CD4-positive, alpha-beta T cell treated with Interleukin-12 subunit alpha and Interleukin-12 subunit beta, for 1 hour (primary cell): Measurements from ENCODE around the gene MAPK8IP3.
A peak's percentile ranks its signal among the peaks of the same experiment; 100 is the strongest.

ENCODE experiments used
- DNase-seq: peaks from one replicate; pipeline ENCODE4 v3.0.0-alpha.2; 2020

MAPK8IP3 gene

DNA sequence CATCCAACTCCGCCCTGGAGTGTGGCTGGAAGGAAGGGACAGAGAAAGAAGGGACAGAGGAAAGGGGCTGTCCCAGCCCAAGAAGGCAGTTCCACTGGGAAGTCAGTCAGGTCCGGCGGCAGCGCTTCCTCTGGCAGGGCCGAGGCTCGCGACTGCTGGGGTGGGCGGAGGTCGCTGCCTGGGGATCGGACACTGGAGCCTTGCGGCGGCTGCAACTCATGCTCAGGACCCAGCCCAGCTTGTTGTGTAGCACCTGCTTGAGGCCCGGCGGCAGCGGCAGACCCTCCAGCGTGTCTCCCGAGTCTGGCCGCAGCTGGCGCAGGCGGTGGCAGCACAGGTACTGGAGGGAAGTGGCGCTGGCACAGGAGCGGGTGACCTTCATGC, 71.0 kb downstream of the MAPK8IP3 start:
- DNase-seq = no peak

DNA sequence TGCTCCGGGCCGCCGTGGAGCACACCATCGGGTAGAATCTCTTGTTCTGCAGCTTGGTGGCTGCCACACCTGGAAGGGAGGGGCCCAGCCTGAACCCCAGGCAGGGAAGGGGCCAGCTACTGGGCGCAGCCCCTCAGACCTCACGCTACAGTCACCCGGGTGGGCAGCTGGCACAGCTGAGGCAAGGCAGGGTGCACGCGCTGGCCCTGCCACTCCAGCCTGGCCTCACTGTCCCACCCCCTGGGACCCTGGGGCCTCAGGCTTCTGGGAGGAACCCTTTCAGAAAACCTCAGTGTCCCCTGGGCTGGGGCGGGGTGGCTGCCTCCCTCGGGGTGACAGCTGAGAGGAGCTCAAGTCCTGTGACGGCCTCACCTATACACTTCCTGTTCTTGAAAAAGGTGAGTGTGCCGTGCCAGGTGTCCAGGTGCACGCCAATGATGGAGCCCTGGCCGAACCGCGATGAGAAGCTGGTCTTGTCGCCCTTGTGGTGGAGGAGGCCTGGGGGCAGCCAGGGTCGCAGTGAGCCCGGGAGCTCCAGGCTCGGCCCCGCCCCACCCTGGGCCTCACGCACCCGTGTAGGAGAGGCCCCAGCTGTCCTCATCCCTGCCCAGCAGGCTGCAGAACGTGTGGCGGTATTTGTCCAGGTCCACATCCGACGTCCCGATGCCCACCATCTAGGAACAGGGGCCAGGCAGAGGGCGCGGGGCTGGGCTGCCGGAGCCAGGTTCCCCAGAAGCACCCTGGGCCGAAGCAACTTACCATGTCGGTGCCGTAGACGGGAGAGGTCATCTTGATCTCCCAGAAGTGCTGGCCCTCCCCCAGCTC, 71.6 kb downstream of the MAPK8IP3 start:
- DNase-seq = no peak

DNA sequence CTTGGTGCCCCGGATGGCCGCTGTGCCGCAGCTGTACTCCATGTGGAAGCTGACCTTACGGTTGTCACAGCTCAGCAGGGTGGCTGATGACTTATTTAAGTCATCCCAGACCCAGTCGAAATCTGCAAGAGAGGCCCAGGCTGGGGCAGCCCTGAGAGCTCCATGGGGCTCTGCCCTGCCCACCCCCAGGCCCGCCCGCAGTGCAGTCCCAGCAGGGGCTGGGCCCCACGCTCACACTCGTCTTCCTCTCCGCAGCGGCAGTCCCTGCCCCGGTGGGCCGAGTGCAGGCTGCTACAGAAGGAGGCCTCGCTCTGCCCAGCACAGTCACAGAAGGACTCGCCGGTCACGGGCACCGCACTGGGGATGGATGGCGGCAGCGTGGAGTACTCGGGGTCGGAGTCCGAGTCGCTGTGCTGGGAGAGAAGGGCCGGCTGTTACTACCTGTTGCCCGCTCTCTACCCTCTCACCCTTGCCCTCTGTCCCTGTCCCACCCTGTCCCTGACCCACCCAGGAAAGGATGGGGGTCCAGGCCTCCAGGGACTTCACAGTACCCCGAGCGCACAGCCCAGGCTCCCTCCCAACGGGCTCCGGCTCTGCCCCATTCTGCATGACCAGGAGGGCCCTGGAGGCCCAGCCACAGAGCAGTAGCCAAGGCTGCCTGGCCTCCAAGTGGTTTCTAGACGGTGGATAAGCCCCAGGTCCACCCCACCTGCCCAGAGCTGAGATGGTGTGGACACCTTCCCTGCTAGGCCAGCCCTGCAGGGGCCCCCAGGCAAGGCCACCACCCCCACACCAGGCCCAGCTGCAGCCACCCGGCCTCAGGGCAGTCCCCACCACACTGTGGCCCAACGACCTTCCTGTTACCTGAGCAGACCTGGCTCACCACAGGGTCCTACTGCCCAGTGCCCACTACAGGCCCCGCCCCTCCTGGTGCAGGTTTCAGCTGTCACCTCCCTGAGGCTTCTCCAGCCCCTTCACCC, 72.5 kb downstream of the MAPK8IP3 start:
- DNase-seq = no peak

DNA sequence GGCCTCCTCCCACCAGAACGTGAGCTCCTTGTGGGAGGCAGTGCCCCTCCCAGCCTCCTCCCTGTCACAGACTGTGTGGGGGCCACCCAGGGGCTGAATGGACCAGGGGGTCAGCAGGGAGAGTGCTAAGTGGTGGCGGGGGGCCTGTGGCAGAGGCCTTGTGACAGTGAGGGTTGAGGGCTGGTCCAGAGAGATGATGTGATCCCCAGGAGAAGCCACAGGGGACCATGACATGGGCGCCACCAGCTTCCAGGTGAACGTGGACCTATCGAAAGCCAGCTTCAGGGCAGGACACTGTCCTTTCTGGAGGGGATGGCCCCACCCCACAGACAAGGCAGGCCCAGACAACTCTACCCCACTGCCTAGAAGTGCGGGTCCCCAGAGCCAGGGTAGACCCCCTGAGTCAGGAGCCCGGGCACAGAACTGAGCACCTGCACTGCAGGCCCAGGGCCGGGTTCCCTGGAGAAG, 73.3 kb downstream of the MAPK8IP3 start:
- no peak for DNase-seq

DNA sequence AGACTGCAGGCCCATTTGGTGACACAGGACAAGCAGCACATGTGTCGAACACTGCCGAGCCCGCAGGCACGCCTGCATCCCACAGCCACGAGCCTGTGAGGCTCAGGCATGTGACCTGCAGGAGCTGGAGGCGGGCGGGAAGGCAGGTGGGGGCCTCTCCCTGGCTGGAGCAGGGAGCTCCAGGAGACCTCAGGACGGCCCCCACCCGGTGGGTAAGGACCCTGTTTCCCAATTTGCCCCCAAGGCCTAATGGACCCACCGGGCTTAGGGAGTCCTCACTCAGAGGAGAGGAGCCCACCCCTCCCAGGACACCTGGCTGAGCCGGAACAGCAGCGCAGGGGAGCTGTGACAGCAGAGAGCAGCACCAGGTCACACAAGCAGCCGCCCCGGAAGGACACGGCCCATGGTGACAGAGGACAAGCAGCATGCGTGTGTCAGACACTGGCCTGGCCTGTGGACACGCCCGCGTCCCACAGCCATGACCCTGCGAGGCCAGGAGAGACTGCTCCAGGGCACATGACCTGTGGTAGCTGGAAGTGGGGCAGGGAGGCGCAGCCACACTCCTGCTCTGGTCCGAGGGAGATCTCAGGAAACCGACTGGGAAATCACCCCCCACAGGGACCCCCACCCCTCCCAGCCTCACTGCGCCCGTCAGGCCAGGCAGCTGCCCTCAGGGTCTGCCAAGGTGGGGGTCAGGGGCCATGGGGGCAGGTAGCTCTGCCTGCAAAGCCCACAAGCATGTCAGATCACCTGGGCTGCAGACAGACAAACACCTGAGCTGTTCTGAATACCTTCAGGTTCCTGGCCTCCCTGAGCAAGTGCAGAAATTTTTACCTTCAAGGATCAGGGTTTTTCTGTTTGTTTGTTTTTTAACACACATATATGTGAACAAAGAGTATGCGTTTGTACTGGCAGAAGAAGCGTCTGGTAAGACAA, 74.0 kb downstream of the MAPK8IP3 start:
- DNase-seq = no peak

DNA sequence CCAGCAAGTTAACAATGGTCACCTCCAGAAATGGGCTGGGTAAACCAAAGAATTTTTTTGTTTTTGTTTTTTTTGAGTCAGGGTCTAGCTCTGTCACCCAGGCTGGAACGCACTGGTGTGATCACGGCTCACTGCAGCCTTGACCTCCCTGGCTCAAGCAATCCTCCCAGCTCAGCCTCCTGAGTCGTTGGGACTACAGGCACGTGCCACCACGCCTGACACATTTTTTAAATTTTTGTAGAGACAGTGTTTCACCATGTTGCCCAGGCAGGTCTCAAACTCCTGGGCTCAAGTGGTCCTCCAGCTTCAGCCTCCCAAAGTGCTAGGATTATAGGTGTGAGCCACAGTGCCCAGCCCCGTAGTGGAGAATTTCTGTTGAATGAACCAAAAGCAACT, 74.7 kb downstream of the MAPK8IP3 start:
- no peak for DNase-seq

DNA sequence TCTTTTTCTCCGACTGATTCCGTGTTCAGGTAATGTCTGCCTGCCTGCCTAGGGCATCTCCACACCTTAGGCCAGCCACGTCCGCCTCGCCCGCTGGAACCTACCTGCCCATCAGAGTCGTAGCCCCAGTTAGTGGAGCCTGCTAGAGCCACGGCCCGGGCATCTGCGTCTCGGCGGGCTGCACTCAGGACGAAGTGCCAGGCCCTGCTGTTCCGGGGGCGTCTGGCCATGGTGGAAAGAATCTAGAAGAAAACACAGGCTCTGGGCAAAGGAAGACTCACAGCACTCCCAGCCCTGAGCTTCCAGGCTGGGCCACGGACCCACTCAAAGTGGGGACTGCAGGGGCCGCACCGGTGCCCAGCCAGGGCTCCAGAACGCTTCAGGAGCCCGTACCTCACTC, 75.3 kb downstream of the MAPK8IP3 start:
- DNase-seq = no peak

DNA sequence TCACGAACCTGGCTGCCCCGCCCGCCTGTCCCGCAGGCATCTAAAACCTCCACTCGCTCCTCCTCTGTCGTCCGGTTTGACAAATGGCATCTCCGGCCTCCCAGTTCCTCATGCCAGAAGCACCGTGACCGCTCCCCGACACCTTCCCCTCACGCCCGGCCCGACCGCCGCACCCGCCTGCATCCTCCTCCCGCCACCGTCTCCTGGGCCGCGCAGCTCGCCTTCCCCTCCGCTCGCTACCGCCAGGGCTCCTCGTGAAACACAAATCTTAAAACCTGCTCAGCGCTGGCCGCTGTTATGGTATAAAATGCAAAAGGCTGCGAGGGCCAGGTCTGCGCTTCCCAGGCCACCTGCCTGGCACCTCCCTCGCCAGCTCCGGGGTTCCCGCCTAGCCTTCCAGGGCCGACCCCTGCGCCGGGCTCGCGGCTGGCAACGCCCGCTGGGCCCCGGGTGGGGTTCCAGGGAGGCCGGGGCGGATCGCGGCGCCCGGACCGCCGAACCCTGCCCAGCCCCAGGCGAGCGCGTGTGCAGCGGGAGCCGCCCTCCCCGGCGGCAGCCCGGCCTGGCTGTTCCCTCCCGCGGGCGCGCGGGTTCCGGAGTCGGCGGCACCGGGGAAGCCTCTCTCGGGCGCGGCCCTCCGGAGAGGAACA, 75.9 kb downstream of the MAPK8IP3 start:
- peak; percentile 31 for DNase-seq

DNA sequence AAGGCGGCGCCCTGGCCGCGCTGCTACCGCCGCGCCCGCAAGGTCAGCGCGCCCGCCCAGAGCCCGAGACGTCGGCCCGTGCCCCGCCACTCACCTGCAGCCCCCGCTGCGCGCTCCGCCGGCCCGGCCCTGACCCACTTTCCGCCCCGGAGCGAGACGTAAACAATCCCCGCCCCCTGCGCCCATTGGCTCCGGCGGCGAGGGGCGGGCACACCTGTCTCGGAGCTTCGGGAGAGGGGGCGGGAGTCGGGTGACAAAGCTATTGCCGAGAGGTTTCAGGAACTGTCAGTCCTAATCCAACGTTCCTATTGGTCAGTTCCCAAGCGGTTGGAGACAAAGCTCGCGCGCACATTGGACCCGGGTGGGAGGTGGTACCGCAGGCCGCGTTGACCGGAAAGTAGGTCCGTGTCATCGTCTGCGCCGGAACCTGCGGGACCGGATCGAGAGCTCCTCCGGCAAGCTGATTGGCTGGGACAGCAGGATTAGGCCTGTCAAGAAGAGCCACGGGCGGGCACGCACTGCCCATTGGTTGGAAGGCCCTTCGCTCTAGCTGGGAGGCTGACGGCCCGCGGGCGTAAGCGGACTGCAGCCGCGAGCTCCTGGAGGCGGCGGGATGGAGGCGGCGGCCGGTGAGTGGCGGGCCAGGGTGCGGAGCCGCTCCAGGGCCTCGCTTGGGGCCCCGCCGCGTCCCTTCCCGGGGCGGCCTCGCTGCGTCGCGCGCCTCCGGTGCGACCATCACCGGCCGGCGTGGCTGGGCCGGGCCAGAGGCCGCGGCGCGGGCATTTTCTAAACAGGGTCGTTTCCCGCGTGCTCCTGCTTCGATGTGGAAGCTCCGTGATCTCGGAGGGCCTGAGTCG, 76.6 kb downstream of the MAPK8IP3 start, which contains the start of the genes NUBP2 and SPSB3:
TSS of gene NUBP2 (plus strand) at position 553 of the 857 bp plus-strand sequence. CDS start at position 614, 61 bp downstream.
TSS of gene SPSB3 (minus strand) at position 164 of the 857 bp plus-strand sequence. CDS start 1,088 bp downstream, outside the sequence.
- peak; percentile 99 for DNase-seq

DNA sequence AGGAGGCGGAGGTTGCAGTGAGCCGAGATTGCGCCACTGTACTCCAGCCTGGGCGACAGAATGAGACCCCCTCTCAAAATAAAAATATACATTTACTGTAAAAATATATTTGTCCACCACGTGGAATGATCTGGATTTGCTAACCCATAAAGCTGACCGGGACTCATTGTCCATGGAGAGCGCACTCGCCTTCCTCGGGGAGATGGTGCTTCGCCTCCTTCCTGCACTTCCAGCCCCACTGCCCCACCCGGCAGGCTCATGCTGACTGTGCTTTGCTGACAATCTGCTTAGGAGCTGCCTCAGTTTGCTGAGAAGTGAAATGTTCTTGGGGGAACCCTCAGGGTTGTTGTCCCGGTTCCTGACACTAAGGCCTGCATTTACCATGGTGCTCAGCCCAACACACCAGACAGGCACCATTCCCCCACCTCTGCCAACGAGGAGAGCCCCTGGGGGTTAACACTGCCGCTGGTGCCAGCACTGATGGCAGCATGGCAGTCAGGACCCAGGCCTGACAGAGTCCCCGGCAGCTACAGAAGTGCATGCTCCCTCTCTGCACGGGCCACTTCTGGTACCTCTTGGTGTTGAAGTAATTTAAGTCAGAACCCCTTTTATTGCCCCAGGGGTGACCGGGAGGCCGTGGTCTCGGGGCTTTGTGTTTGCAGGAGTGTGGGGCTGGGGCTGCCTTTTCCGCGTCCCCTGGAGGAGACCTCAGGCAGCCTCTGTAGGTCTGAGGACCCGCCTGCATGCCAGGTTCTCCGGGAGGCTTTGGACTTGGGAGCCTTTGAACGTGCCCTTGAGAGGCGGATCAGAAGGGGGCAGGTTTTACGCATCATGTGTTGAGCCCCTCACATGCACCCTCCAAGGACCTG, 79.2 kb downstream of the MAPK8IP3 start:
- DNase-seq = no peak

DNA sequence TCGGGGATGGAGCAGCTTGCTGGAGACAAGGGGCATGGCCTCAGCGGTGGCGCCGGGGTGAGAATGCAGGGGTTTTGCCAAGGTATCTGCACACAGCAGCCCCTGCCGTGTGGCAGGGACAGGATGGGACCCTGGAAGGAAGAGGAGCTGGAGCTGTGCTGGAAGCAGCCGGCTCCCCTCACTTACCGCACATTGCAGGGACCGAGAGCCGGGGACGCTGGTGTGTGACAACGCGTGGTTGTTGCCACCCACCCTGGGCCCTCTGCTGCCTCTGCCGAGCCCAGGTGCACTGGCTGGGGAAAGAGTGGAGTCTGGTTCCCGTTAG, 79.8 kb downstream of the MAPK8IP3 start:
- no peak for DNase-seq

DNA sequence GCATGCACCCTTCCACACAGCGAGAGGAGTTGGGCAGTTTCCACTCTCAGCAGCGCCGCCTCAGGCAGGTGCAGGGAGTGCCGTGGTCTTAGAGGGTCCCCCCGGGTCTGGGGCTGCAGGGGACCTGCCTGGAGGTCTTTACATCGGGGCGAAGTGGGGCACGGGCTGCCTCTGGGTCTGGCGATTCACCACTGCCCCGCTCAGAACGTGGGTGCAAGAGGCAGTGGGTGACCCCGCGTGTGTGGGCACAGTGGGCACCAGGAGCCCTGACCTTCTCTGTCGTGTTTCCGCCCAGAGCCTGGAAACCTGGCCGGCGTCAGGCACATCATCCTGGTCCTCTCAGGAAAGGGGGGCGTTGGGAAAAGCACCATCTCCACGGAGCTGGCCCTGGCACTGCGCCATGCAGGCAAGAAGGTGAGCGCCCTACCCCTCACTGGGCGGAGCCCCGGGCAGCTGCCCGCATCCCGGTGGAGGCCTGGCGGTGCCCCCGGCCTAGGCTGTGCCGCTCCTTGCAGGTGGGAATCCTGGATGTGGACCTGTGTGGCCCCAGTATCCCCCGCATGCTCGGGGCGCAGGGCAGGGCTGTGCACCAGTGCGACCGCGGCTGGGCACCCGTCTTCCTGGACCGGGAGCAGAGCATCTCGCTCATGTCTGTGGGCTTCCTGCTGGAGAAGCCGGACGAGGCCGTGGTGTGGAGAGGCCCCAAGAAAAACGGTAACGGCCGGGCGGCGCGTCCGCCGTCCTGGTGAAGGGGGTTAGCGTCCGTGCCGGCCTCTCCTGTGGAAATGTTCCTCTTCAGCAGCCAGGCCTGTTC, 80.5 kb downstream of the MAPK8IP3 start:
- no peak for DNase-seq

DNA sequence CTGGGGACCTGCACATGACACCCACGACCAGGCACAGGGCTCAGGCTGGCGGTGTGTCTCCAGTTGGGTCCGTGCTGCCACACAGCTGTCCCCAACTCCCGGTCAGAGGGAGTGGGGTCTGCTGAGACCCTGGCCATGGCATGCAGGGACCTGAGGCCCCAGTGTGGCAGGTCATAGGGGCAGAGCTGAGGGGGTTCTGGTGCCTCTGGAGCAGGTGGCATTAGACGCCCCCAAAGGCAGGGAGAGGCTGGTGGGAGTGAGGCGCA, 81.0 kb downstream of the MAPK8IP3 start:
- no peak for DNase-seq

DNA sequence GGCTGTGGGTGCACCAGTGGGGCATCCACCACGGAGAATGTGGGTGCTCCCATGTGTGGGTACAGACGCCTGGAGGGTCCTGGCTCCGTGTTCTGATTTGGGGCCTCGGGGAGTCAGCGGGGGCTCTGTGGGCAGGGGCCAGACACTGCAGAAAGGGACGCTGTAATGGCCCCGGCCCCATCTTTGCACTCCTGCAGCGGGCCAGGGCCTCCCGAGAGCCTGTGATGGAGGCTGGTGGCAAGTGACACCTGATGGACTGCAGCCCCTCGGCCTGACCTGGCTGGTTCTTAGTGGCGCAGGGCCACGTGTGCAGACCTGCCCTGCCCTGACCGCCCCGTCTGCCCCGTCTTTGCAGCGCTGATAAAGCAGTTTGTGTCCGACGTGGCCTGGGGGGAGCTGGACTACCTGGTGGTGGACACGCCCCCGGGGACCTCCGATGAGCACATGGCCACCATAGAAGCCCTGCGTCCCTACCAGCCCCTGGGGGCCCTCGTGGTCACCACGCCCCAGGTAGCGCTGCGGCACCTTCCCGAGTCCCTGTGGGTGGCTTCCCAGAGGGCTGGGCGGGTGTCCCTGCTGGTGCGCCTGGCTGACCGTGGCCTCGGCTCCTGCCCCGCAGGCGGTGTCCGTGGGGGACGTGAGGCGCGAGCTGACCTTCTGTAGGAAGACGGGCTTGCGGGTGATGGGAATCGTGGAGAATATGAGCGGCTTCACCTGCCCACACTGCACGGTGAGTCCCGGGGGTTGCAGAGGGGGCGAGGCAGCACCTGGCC, 81.5 kb downstream of the MAPK8IP3 start:
- no peak for DNase-seq

DNA sequence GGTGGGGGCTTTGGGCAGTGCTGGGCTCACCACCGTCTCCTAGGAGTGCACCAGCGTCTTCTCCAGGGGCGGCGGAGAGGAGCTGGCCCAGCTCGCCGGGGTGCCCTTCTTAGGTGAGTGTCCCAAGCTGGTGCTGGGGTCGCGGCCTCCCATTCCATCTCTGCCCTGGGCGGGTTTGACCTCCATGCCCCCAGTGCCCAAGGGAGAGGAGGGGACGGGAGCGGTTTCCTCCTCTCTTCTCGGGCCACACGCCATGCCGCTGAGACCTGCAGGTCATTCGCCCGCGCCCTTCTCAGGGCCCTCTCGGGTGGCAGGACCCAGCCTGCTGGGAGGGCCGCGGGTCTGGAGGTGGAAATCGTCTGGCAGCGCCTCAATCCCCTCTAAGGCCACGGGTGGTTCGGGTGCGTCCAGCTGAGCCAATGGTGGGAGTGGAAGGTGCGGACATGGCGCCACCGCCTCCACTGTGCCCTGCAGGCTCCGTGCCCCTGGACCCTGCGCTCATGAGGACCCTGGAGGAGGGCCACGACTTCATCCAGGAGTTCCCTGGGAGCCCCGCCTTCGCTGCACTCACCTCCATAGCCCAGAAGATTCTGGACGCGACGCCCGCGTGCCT, 82.2 kb downstream of the MAPK8IP3 start:
- no peak for DNase-seq

DNA sequence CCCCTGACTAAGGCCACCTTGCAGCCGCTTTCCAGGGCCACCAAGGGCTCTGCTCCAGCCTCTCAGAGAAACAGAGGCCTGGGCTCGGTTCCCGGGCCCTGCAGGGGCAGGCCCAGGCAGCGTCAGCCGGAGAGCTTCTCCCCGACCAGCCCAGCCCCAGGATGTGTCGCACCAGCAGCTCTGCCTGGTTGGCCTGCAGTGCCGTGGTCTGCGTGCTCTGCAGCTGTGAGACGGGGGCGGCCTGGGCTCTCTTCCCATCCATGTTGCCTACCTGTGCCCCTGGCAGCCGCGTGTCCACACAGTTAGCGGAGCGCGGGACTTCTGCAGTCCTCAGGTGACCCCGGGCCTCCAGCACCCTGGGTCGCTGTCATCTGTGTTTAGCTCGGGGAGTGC, 82.7 kb downstream of the MAPK8IP3 start:
- DNase-seq = no peak

DNA sequence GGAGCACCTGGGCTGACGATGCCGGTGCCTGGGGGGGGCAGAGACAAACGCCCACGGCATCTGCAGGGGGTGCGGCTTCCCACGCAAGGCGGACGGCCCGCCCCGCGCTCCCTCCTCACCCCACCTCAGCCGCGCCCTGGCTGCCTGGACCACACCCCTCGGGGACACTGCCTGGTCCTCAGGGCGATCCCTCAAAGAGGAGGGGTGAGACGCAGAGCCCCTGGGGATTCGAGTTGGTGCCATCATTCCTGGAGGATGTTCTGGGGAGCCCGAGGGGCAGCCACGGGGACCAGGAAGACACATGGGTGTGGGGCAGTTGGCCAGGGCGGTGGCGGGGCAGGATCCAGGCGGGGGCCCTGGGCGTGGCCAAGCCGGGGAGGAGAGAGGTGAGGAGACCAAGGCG, 83.6 kb downstream of the MAPK8IP3 start:
- DNase-seq = no peak

DNA sequence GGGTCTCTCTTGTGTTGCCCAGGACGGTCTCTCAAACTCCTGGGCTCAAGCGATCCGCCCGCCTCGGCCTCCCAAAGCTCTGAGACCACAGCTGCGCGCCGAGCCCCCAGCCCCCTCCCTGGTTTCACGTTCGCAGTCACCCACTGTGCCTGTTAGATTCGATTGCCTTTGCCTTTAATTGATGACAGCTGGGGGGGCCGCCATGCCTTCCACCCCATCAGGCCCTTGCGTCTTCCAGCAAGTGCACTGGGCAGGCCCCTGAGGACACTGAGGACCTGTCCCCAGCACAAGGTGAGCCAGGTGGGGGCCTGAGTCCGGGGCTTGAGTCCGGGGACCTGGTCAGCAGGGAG, 84.2 kb downstream of the MAPK8IP3 start:
- no peak for DNase-seq
